GM13976 (cell line): Measurements from ENCODE around the gene SFTPA2.
"Not testable (repeated sequence)": the region's sequence is repeated elsewhere in the genome, so short reads cannot be mapped to it uniquely, and the experiment has no call there.

Source experiments
- DNase-seq: peaks from one replicate; pipeline ENCODE4 v3.0.0; 2012; ENCODE audit warnings: low spot score
- in situ Hi-C: fragments of 300-500 bp; cut with MboI; formaldehyde crosslinking; loops from one replicate; pipeline ENCODE4 v1.12.0; 2022; ENCODE audit warnings: low sequenced_read_pairs, mixed read lengths, inconsistent platforms; ENCODE audit not compliant: unreplicated experiment
- TF ChIP-seq, protein P1 (sequence below): IDR thresholded peaks from 2 replicates; pipeline ENCODE4 v1.5.1; 2012; ENCODE audit warnings: borderline replicate concordance, mild to moderate bottlenecking; ENCODE audit not compliant: insufficient read depth; ENCODE audit errors: extremely low read depth, missing control alignments, control extremely low read depth

SFTPA2 gene

DNA sequence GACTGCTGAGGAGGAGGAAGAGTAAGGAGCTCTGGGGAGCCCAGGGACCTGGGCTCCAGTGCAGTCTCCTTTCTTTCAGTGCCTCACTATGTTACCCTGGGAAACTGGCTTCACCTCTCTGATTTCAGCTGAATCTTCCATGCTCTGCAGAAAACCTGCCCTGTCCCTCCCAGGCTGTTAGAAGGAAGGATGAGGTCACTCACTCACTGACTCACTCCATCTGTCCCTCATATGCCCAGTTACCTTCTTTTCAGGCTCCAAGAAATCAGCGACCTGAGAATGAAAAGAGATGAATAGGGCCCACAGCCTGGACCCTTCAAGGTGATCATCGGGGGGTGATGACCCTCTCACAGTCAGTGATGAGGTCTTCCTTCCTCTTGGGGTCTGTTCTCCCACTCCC, 481 bp downstream of the SFTPA2 start:
- in situ Hi-C loops = loop anchor here (10.0 kb wide), 1 partner anchor 365 kb away; no protein-coding TSS in a partner anchor

DNA sequence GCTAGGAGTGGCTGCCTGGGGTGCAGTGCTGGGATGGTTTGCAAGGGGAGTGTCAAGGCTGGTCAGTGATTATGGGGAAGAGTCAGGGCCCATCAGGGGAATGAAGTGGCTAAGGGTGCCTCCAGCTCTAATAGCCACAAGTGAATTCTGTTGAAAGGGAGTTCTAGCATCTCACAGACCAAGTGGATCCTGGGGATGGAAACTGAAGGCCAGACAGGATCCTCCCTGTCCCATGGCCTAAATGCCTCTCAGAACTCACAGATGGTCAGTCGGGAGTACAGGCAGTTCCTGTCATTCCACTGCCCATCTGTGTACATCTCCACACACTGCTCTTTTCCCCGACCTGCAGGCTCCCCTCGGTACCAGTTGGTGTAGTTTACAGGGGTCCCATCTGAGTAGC, 3.2 kb downstream of the SFTPA2 start:
- DNase-seq, in situ Hi-C loops: not testable (repeated sequence)

More for the DNA sequence above, 481 bp downstream of the SFTPA2 start:
- TF ChIP-seq, protein P1, sequence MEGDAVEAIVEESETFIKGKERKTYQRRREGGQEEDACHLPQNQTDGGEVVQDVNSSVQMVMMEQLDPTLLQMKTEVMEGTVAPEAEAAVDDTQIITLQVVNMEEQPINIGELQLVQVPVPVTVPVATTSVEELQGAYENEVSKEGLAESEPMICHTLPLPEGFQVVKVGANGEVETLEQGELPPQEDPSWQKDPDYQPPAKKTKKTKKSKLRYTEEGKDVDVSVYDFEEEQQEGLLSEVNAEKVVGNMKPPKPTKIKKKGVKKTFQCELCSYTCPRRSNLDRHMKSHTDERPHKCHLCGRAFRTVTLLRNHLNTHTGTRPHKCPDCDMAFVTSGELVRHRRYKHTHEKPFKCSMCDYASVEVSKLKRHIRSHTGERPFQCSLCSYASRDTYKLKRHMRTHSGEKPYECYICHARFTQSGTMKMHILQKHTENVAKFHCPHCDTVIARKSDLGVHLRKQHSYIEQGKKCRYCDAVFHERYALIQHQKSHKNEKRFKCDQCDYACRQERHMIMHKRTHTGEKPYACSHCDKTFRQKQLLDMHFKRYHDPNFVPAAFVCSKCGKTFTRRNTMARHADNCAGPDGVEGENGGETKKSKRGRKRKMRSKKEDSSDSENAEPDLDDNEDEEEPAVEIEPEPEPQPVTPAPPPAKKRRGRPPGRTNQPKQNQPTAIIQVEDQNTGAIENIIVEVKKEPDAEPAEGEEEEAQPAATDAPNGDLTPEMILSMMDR = no peak
- no peak for DNase-seq

DNA sequence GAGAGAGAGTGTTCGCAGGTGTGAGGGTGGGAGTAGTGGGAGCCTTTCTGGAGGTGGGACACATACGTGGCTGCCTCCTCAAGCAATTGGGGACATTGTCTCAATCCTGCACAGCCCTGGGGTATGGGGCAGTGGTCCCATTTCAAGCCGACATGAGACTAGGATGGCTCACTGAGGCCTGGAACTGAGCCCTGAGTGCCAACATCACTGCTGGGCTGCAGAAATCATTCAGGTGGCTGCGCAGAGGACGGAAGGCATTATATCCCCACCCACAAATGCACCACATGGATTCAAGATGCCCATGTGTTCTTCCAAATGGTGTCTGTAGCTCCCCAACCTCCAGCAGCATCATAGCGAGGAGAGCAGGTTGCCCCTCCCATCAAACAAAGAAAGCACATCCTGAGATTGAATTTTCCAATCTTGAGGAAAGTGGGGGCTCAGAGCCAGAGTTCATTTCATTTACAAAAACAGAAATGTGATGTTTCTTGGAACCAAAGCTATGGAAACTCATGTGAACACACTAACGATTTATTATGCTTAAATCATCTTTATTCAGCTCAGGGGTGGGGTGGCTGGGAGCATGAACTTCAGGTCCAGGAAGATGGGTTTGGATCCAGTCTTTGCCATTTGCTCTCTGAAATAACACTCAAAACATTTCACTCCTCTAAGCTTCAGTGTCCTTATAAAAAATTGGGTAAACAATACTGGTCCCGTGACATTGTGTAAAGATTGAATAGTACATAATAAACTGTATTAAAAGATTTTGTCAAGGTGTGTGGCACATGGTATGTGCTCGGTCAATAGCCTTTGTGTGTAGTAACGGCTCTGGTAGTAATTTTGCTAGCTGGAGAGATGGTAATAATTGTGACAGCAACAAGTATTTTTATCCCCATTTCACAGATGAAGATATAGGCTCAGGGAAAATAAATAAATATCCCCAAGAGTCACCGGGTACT, 4.6 kb downstream of the SFTPA2 start:
- TF ChIP-seq, protein P1 = no peak
- in situ Hi-C loops = no loop called here
- no peak for DNase-seq

- in situ Hi-C loops = no loop called here
Observed at GRCh38 chr10:79552143-79552542, 8.1 kb downstream of the SFTPA2 start.

GRCh38 chr10:79547973-79548372, 12.2 kb downstream of the SFTPA2 start:
- in situ Hi-C loops = no loop called here
- TF ChIP-seq, protein P1 = no peak
- DNase-seq = no peak

More at GRCh38 chr10:79552143-79552542, 8.1 kb downstream of the SFTPA2 start:
- TF ChIP-seq, protein P1 = no peak
- DNase-seq = no peak

DNA sequence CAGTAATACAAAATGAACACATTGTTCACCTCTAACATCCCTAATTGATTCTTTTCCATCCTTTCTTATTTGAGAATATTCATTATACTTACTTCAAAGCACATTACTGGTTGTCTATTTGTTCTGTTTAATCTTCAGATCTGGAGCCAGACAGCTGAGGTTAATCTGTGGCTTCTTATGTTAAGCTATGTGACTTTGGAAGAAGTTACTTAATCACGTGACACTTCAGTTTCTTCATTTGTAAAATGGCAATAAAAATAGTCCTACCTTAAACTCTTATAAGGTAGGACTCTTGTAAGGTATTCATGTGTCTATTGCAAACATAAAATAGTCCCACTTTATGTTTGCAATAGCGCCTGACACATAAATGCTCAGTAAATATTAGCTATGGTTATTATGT, 13.1 kb downstream of the SFTPA2 start:
- in situ Hi-C loops, DNase-seq: not testable (repeated sequence)

GRCh38 chr10:79544926-79545659, 15.1 kb downstream of the SFTPA2 start:
- DNase-seq, in situ Hi-C loops: not testable (repeated sequence)

DNA sequence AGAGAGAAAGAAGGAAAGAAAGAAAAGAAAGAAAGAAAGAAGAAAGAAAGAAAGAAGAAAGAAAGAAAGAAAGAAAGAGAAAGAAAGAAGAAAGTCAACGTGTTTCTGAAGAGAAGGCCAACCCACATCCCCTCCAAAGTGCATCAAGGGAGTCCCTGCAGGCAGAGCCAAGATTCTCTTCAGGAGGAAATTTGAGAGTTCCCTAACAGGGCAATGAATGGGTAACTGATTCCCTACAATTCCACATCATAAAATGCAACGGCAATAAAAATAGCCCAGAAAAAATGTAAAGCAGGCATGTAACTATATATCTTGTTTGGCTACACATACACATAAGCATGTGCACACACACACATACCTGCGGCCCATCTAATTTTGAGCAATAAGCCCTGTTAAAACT, 15.8 kb downstream of the SFTPA2 start:
- DNase-seq, in situ Hi-C loops: not testable (repeated sequence)
